ENCODE results near the gene AADACL4. TPM values are rescaled to one million over a fixed set of nuclear protein-coding genes. Genes with fewer than 3 reads are reported as not detected.
"Not testable (repeated sequence)": the region's sequence is repeated elsewhere in the genome, so short reads cannot be mapped to it uniquely, and the experiment has no call there.

AADACL4 gene
- total RNA-seq, 1 donor from 2014 or later: not detected

- DNase-seq: no peak
Observed at GRCh38 chr1:12629985-12630760, 13.7 kb upstream of the AADACL4 start.

- no peak for DNase-seq
Observed at GRCh38 chr1:12630946-12631530, 12.8 kb upstream of the AADACL4 start.

GRCh38 chr1:12631571-12631970, 12.3 kb upstream of the AADACL4 start:
- DNase-seq: no peak

GRCh38 chr1:12634156-12634555, 9.7 kb upstream of the AADACL4 start:
- peak; percentile 16 for DNase-seq

GRCh38 chr1:12634696-12635202, 9.1 kb upstream of the AADACL4 start:
- no peak for DNase-seq

GRCh38 chr1:12636098-12636950, 7.6 kb upstream of the AADACL4 start:
- DNase-seq: no peak

- no peak for DNase-seq
Observed at GRCh38 chr1:12637693-12638092, 6.2 kb upstream of the AADACL4 start.

GRCh38 chr1:12640237-12640957, 3.5 kb upstream of the AADACL4 start:
- DNase-seq: no peak

GRCh38 chr1:12640958-12641272, 3.0 kb upstream of the AADACL4 start:
- DNase-seq: no peak

- no peak for DNase-seq
Observed at GRCh38 chr1:12643079-12643478, 806 bp upstream of the AADACL4 start.

GRCh38 chr1:12644237-12644636, 352 bp downstream of the AADACL4 start:
- no peak for DNase-seq

- DNase-seq: no peak
Observed at GRCh38 chr1:12644829-12645228, 944 bp downstream of the AADACL4 start.

GRCh38 chr1:12645401-12645800, 1.5 kb downstream of the AADACL4 start:
- DNase-seq: not testable (repeated sequence)

- DNase-seq: no peak
Observed at GRCh38 chr1:12648741-12649140, 4.9 kb downstream of the AADACL4 start.

- no peak for DNase-seq
Observed at GRCh38 chr1:12649971-12650421, 6.1 kb downstream of the AADACL4 start.

GRCh38 chr1:12654004-12654567, 10.2 kb downstream of the AADACL4 start:
- no peak for DNase-seq

- no peak for DNase-seq
Observed at GRCh38 chr1:12654657-12655056, 10.8 kb downstream of the AADACL4 start.

- DNase-seq: no peak
Observed at GRCh38 chr1:12656575-12656974, 12.7 kb downstream of the AADACL4 start.

- no peak for DNase-seq
Observed at GRCh38 chr1:12657060-12657884, 13.4 kb downstream of the AADACL4 start.

- DNase-seq: not testable (repeated sequence)
Observed at GRCh38 chr1:12657885-12658512, 14.1 kb downstream of the AADACL4 start.
